ENCODE results near the gene C4orf54. TPM values are rescaled to one million over a fixed set of nuclear protein-coding genes. Genes with fewer than 3 reads are reported as not detected.

Gene C4orf54
- total RNA-seq, 1 donor = not detected

GRCh38 chr4:99653916-99654315 is 3.7 kb downstream of the C4orf54 start:
- TF ChIP-seq CTCF (IDR thresholded peaks at IDR 0.05; ENCODE audit: insufficient read depth, low read length) = no peak
- no peak overlapping the region for H3K4me3 ChIP-seq (ENCODE audit: low read depth, low read length)
- no peak for DNase-seq (ENCODE audit: low read depth)

- no peak for DNase-seq (ENCODE audit: low read depth)
- no peak for TF ChIP-seq CTCF (IDR thresholded peaks at IDR 0.05; ENCODE audit: insufficient read depth, low read length)
- H3K4me3 ChIP-seq (ENCODE audit: low read depth, low read length) = no peak overlapping the region
These were observed 4.8 kb downstream of the C4orf54 start for GRCh38 chr4:99652596-99653436.

- TF ChIP-seq CTCF (IDR thresholded peaks at IDR 0.05; ENCODE audit: insufficient read depth, low read length) = no peak
- no peak overlapping the region for H3K4me3 ChIP-seq (ENCODE audit: low read depth, low read length)
- no peak for DNase-seq (ENCODE audit: low read depth)
These were observed 5.7 kb downstream of the C4orf54 start for GRCh38 chr4:99651811-99652485.

- no peak for TF ChIP-seq CTCF (IDR thresholded peaks at IDR 0.05; ENCODE audit: insufficient read depth, low read length)
- no peak for DNase-seq (ENCODE audit: low read depth)
- H3K4me3 ChIP-seq (ENCODE audit: low read depth, low read length) = no peak overlapping the region
These were observed 6.4 kb downstream of the C4orf54 start for GRCh38 chr4:99651016-99651769.

GRCh38 chr4:99649778-99650177 is 7.8 kb downstream of the C4orf54 start:
- no peak overlapping the region for H3K4me3 ChIP-seq (ENCODE audit: low read depth, low read length)
- no peak for TF ChIP-seq CTCF (IDR thresholded peaks at IDR 0.05; ENCODE audit: insufficient read depth, low read length)
- no peak for DNase-seq (ENCODE audit: low read depth)

GRCh38 chr4:99649208-99649607 is 8.4 kb downstream of the C4orf54 start:
- no peak overlapping the region for H3K4me3 ChIP-seq (ENCODE audit: low read depth, low read length)
- no peak for DNase-seq (ENCODE audit: low read depth)
- no peak for TF ChIP-seq CTCF (IDR thresholded peaks at IDR 0.05; ENCODE audit: insufficient read depth, low read length)

Data from fibroblast of the aortic adventitia (primary cell).